A673 (cell line): Measurements from ENCODE around the gene CSPG5.

Experiments used
- EZH2 ChIP-seq: fragments of 200-600 bp; sonication (generic); IDR thresholded peaks from 2 replicates; pipeline ENCODE4 v1.6.1; 2017; ENCODE audit warnings: borderline replicate concordance, low read depth, mild to moderate bottlenecking, mixed read lengths, antibody characterized with exemption, low read length; ENCODE audit not compliant: poor library complexity, severe bottlenecking
- TF ChIP-seq, protein P1 (sequence below): fragments of 300-800, 200-600 bp; sonication (generic); conservative IDR thresholded peaks from 2 replicates; pipeline ENCODE4 v1.5.1; 2017; ENCODE audit warnings: low read depth, mild to moderate bottlenecking, antibody characterized with exemption, low read length, moderate library complexity, mixed read lengths

GRCh38 chr3:47605652-47606051, 27.0 kb upstream of the CSPG5 start:
- TF ChIP-seq, protein P1, sequence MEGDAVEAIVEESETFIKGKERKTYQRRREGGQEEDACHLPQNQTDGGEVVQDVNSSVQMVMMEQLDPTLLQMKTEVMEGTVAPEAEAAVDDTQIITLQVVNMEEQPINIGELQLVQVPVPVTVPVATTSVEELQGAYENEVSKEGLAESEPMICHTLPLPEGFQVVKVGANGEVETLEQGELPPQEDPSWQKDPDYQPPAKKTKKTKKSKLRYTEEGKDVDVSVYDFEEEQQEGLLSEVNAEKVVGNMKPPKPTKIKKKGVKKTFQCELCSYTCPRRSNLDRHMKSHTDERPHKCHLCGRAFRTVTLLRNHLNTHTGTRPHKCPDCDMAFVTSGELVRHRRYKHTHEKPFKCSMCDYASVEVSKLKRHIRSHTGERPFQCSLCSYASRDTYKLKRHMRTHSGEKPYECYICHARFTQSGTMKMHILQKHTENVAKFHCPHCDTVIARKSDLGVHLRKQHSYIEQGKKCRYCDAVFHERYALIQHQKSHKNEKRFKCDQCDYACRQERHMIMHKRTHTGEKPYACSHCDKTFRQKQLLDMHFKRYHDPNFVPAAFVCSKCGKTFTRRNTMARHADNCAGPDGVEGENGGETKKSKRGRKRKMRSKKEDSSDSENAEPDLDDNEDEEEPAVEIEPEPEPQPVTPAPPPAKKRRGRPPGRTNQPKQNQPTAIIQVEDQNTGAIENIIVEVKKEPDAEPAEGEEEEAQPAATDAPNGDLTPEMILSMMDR = no peak
- TF ChIP-seq EZH2 = no peak
